ENCODE results near the gene HSD17B13. TPM values are rescaled to one million over a fixed set of nuclear protein-coding genes. Genes with fewer than 3 reads are reported as not detected.
"Not testable (repeated sequence)": the region's sequence is repeated elsewhere in the genome, so short reads cannot be mapped to it uniquely, and the experiment has no call there.

The HSD17B13 gene
- polyA plus RNA-seq, 1 experiment = not detected

DNA sequence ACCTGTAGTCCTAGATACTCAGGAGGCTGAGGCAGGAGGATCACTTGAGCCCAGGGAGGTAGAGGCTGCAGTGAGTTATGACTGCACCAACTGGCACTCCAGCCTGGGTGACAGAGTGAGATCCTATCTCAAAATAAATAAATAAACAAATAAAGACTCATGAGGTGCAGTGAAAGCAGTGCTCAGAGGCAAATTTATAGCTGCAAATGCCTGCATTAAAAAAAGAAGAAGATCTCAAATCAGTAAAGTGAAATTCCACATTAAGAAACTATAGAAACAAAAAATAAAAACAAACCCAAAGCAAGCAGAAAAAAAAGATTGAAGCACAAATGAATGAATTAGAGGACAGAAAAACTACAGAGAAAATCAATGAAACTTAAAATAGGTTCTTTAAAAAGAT is 22.5 kb upstream of the HSD17B13 start:
- TF ChIP-seq, protein P1, sequence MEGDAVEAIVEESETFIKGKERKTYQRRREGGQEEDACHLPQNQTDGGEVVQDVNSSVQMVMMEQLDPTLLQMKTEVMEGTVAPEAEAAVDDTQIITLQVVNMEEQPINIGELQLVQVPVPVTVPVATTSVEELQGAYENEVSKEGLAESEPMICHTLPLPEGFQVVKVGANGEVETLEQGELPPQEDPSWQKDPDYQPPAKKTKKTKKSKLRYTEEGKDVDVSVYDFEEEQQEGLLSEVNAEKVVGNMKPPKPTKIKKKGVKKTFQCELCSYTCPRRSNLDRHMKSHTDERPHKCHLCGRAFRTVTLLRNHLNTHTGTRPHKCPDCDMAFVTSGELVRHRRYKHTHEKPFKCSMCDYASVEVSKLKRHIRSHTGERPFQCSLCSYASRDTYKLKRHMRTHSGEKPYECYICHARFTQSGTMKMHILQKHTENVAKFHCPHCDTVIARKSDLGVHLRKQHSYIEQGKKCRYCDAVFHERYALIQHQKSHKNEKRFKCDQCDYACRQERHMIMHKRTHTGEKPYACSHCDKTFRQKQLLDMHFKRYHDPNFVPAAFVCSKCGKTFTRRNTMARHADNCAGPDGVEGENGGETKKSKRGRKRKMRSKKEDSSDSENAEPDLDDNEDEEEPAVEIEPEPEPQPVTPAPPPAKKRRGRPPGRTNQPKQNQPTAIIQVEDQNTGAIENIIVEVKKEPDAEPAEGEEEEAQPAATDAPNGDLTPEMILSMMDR (IDR thresholded peaks at IDR 0.05; ENCODE audit: insufficient read depth, low read depth, low read length) = no peak
- ChIA-PET CTCF (no interaction called here), POLR2A (no interaction called here)

GRCh38 chr4:87342872-87343271 is 20.2 kb upstream of the HSD17B13 start:
- Histone ChIP-seq H3K4me3 (ENCODE audit: low read depth, low read length) (no peak overlapping the region), H3K36me3 (ENCODE audit: control insufficient read depth, insufficient read depth, low read length) (no peaks in the 10 kb centered on the region), H3K27me3 (ENCODE audit: control insufficient read depth, insufficient read depth, low read length) (no peaks in the 10 kb centered on the region)
- ChIA-PET POLR2A (no interaction called here), CTCF (interaction anchor here (1.7 kb wide), 1 partner anchor 11 kb away, joined by 4 read pairs; no protein-coding TSS in a partner anchor)
- TF ChIP-seq, protein P1 (IDR thresholded peaks at IDR 0.05; ENCODE audit: insufficient read depth, low read depth, low read length) = no peak
- DNase-seq (ENCODE audit: low read depth) = no peak

More for the DNA sequence above, 22.5 kb upstream of the HSD17B13 start:
- Histone ChIP-seq H3K27me3 (ENCODE audit: control insufficient read depth, insufficient read depth, low read length) (no peaks in the 10 kb centered on the region), H3K4me3 (ENCODE audit: low read depth, low read length) (no peak overlapping the region), H3K36me3 (ENCODE audit: control insufficient read depth, insufficient read depth, low read length) (no peaks in the 10 kb centered on the region)
- no peak for DNase-seq (ENCODE audit: low read depth)

GRCh38 chr4:87341954-87342635 is 19.4 kb upstream of the HSD17B13 start:
- H3K4me3 ChIP-seq (ENCODE audit: low read depth, low read length); DNase-seq (ENCODE audit: low read depth); H3K36me3 ChIP-seq (ENCODE audit: control insufficient read depth, insufficient read depth, low read length); POLR2A ChIA-PET; H3K27me3 ChIP-seq (ENCODE audit: control insufficient read depth, insufficient read depth, low read length): not testable (repeated sequence)
- CTCF ChIA-PET = interaction anchor here (1.7 kb wide), 1 partner anchor 12 kb away, joined by 4 read pairs; no protein-coding TSS in a partner anchor

DNA sequence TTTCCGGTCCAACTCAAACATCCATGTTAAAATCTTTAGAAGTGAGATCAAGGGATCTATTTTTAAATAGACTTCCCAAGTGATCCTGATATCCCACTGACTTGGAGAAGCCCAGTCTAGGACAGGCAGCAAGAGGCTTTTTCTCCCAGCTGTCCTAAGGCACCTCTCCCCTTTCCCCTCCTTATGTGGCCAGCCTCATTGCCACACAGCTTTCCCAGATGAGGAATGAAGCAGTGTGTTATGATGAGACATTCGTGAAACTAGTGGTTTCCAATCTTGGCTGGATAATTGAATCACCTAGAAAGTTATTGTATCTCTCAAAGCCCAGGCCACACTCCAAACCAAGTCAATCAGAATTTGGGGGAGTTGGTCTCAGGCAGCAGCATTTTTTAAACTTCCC is 16.8 kb upstream of the HSD17B13 start:
- H3K4me3 ChIP-seq (ENCODE audit: low read depth, low read length) = no peak overlapping the region
- H3K36me3 ChIP-seq (ENCODE audit: control insufficient read depth, insufficient read depth, low read length) = no peaks in the 10 kb centered on the region
- CTCF ChIA-PET = interaction anchor here (1.5 kb wide), 1 partner anchor 15 kb away, joined by 5 read pairs; no protein-coding TSS in a partner anchor
- H3K27me3 ChIP-seq (ENCODE audit: control insufficient read depth, insufficient read depth, low read length) = no peaks in the 10 kb centered on the region
- POLR2A ChIA-PET = no interaction called here
- TF ChIP-seq, protein P1 (IDR thresholded peaks at IDR 0.05; ENCODE audit: insufficient read depth, low read depth, low read length) = no peak
- DNase-seq (ENCODE audit: low read depth) = no peak

DNA sequence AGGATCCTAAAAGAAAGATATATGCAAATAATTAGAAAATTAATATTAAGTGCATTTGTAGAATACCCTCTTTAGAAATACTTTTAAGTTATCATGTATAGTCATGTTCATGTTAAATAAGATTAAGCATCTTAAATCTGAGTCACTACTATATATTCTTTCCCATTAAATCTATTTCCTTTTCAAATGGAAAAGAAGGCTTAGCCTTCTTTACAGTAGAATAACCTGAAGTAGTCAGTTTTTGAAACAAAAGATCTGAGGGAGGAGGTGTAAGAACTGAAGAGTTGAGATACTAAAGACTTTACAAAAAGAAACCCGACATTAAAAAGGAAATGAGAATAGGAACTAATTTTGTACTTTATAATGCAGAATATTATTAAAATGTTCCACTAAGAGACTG is 14.7 kb upstream of the HSD17B13 start:
- ChIA-PET POLR2A (no interaction called here), CTCF (no interaction called here)
- no peak overlapping the region for H3K4me3 ChIP-seq (ENCODE audit: low read depth, low read length)
- TF ChIP-seq, protein P1 (IDR thresholded peaks at IDR 0.05; ENCODE audit: insufficient read depth, low read depth, low read length) = no peak
- H3K27me3 ChIP-seq (ENCODE audit: control insufficient read depth, insufficient read depth, low read length) = no peaks in the 10 kb centered on the region
- H3K36me3 ChIP-seq (ENCODE audit: control insufficient read depth, insufficient read depth, low read length) = no peaks in the 10 kb centered on the region
- DNase-seq (ENCODE audit: low read depth) = no peak

- ChIA-PET CTCF (no interaction called here), POLR2A (no interaction called here)
- Histone ChIP-seq H3K4me3 (ENCODE audit: low read depth, low read length) (no peak overlapping the region), H3K27me3 (ENCODE audit: control insufficient read depth, insufficient read depth, low read length) (no peaks in the 10 kb centered on the region), H3K36me3 (ENCODE audit: control insufficient read depth, insufficient read depth, low read length) (no peaks in the 10 kb centered on the region)
- TF ChIP-seq, protein P1 (IDR thresholded peaks at IDR 0.05; ENCODE audit: insufficient read depth, low read depth, low read length) = no peak
- DNase-seq (ENCODE audit: low read depth) = no peak
These were observed 10.6 kb upstream of the HSD17B13 start for GRCh38 chr4:87333267-87333666.
